ENCODE results near the gene RBFOX1. TPM values are rescaled to one million over a fixed set of nuclear protein-coding genes. Genes with fewer than 3 reads are reported as not detected.

The RBFOX1 gene
- polyA plus RNA-seq, 5 donors = 0.43 to 2.9 (median 0.80) TPM

GRCh38 chr16:7419441-7419840 lies 86.8 kb downstream of the RBFOX1 start:
- no peak for DNase-seq

- no peak for DNase-seq
Measured at GRCh38 chr16:7420079-7420478, 87.4 kb downstream of the RBFOX1 start.

- DNase-seq = no peak
Measured at GRCh38 chr16:7420843-7421242, 88.2 kb downstream of the RBFOX1 start.

- DNase-seq = no peak
Measured at GRCh38 chr16:7421578-7421977, 88.9 kb downstream of the RBFOX1 start.

GRCh38 chr16:7422036-7422888 lies 89.6 kb downstream of the RBFOX1 start:
- no peak for DNase-seq

- DNase-seq = no peak
Measured at GRCh38 chr16:7423434-7424044, 90.9 kb downstream of the RBFOX1 start.

DNA sequence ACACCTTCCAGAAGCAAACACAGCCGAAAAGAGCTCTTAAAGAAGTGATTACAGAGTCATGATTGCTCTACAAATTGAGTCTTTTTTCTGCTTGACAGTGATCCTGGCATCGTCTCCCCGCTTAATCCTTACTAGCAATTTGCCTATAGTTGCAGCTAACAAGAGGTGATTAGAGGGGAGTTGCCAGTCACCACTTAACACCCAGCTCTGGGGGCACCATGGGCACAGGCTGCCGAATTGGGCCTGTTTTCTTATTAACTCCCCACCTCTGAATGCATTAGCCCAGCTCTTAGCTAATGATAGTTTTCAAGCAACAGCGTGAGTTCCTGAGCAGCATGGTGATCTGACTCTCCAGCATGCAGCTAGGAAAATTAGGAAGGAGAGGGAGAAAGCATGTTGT lies 93.5 kb downstream of the RBFOX1 start:
- DNase-seq = no peak

- DNase-seq = no peak
Measured at GRCh38 chr16:7431723-7432122, 99.1 kb downstream of the RBFOX1 start.

GRCh38 chr16:7436306-7436705 lies 103.7 kb downstream of the RBFOX1 start:
- no peak for DNase-seq

GRCh38 chr16:7437135-7437804 lies 104.6 kb downstream of the RBFOX1 start:
- DNase-seq = no peak

- no peak for DNase-seq
Measured at GRCh38 chr16:7437843-7438242, 105.2 kb downstream of the RBFOX1 start.

DNA sequence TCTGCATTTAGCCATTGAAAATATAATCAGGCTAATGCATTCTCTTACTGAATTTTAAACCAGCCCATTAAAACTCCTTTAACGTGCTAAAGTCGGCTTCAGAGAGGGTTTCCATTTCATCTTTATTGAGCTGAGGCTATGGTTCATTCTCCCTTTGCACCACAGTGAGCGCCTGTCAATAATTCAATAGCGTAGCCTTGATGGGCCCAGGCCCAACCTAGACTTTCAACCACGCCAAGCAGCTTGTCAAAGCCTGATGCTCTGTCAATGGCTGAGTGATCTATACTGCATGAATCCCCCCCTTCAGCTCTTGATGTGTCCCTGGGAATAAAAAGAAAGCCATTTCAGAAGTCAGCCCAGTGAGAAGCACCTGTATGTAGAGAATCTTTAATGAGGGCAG lies 106.0 kb downstream of the RBFOX1 start:
- no peak for DNase-seq

GRCh38 chr16:7439518-7439917 lies 106.9 kb downstream of the RBFOX1 start:
- no peak for DNase-seq

- no peak for DNase-seq
Measured at GRCh38 chr16:7440886-7441400, 108.3 kb downstream of the RBFOX1 start.

- DNase-seq = no peak
Measured at GRCh38 chr16:7442050-7442449, 109.4 kb downstream of the RBFOX1 start.

DNA sequence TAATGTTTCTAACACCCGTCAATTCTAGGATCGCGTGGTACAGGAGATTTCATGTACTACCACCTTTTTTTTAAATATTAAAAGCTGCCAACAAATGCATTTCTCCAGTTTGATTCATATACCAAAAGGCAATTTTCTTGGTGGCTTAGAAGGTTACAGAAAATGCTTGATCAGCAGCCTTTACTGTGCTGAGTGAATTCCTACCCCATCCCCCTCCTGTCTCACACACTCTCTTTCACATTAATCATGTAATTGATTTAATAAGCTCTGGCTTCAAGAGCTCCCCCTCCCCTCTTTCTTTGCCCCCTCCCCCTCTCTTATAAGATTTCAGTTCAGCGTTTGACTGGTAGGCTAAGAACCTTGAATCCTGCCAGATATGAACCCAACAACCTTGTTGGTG lies 110.5 kb downstream of the RBFOX1 start:
- DNase-seq = no peak

- DNase-seq = no peak
Measured at GRCh38 chr16:7443648-7444365, 111.2 kb downstream of the RBFOX1 start.

DNA sequence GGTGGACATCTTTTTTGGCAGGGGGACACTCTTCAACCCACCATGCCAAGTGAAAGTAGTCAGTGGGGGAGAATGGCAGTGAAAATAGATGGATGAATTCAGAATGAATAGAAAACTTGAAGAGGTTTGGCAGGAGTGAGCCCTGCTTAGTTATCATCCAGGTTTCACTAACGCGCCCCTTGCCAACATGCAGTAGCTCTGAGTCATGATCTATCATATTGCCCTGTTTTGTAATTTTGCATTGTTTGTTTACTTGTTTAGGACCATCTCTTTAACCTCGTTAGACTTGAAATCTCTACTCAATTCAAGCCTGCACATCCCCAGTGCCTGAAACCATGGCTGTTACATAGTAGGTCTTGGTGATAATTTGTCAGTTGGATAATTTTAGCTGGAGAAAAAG lies 116.7 kb downstream of the RBFOX1 start:
- no peak for DNase-seq

DNA sequence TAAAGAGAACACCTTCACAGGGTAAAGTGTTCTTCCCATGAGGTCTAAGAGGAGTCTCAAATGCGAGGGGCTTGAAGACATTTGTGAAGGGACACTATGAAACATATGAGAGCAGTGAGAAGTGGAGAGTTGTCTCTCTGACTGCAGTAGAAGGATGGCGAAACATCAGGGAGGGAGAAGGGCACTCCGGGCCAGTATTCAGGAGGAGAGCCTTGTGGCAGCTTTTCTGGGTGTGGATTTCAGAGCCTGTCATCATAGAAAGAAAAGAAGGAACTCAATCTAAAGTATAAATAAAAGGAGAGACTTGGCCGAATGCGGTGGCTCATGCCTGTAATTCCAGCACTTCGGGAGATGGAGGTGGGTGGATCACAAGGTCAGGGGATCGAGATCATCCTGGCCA lies 117.2 kb downstream of the RBFOX1 start:
- DNase-seq = no peak

- DNase-seq = no peak
Measured at GRCh38 chr16:7450440-7450839, 117.8 kb downstream of the RBFOX1 start.

DNA sequence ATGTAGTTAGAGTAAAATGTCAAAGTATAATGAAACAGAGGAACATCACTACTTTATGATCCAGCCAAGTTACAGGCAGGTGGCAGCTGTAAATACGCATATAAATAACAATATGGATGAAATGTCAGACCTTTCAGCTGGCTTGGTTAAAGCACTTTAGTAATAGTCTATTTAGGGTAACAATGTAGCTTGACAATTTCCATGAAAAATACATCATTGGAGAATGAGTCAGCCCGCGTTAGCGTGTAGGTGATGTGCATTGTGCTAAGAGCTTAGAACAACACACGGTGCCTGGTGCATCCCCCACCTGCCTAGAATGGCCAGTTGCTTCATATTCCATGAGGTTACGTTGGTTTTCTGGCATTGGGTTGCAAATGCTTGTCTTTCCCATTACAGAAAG lies 119.4 kb downstream of the RBFOX1 start:
- DNase-seq = no peak

GRCh38 chr16:7456211-7456610 lies 123.6 kb downstream of the RBFOX1 start:
- no peak for DNase-seq
